Adipocyte (in vitro differentiated cells): ENCODE results near the gene FBXL4.

Experiments
- DNase-seq: peaks from one replicate; pipeline ENCODE4 v3.0.0-alpha.2; 2015; ENCODE audit warnings: low read depth
- H3K27me3 ChIP-seq: replicated peaks from 2 replicates; pipeline ENCODE4 v1.7.0; 2013; ENCODE audit warnings: mild to moderate bottlenecking, low read length, moderate library complexity; ENCODE audit not compliant: control insufficient read depth, insufficient read depth
- H3K36me3 ChIP-seq: 2 replicates; pipeline ENCODE4 v1.7.0; 2013; ENCODE audit warnings: low read length, mild to moderate bottlenecking, moderate library complexity; ENCODE audit not compliant: control insufficient read depth, insufficient read depth, severe bottlenecking
- H3K4me1 ChIP-seq: 2 replicates; pipeline ENCODE4 v1.7.0; 2013; ENCODE audit warnings: mild to moderate bottlenecking, low read length, moderate library complexity; ENCODE audit not compliant: control insufficient read depth, insufficient read depth
- H3K4me3 ChIP-seq: 2 replicates; pipeline ENCODE4 v1.7.0; 2013; ENCODE audit warnings: mild to moderate bottlenecking, low read length, moderate library complexity
- H3K9ac ChIP-seq: 2 replicates; pipeline ENCODE4 v1.7.0; 2013; ENCODE audit warnings: mild to moderate bottlenecking, low read length, moderate library complexity
- H3K9me3 ChIP-seq: 2 replicates; pipeline ENCODE4 v1.7.0; 2013; ENCODE audit warnings: mild to moderate bottlenecking, low read length, moderate library complexity; ENCODE audit not compliant: control insufficient read depth

The FBXL4 gene

GRCh38 chr6:98831057-98831958 lies 116.4 kb downstream of the FBXL4 start:
- DNase-seq: no peak
- H3K9me3 ChIP-seq: no peaks in the 10 kb centered on the region

DNA sequence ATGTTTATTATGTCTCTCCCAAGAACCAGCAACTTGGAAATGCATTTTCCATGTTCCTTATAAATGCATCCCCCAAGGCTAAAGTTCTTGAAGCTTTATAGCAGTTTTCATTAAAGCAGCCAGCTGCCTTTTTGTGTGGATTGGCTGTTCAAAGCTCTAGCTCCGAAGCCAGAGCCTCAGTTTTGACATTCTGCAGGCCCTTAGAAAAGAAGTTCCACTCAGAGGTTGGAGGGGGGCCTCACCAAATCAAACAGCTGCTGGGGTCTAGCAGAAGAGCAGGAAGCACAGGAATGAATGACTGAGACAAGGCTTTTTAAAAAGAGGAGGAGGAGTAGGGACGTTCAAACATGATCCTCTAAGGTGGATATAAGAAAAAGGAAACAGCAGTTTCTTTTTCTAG lies 117.6 kb downstream of the FBXL4 start:
- H3K27me3 ChIP-seq: peaks cover 72% of the 10 kb centered on the region
- no peak overlapping the region for H3K4me3 ChIP-seq
- H3K9ac ChIP-seq: no peak overlapping the region
- no peaks in the 10 kb centered on the region for H3K36me3 ChIP-seq
- peaks cover 25% of the 10 kb centered on the region for H3K4me1 ChIP-seq
- no peak for DNase-seq
- no peaks in the 10 kb centered on the region for H3K9me3 ChIP-seq

More at GRCh38 chr6:98831057-98831958, 116.4 kb downstream of the FBXL4 start:
- peaks cover 20% of the 10 kb centered on the region for H3K4me1 ChIP-seq
- H3K4me3 ChIP-seq: no peak overlapping the region
- peaks cover 68% of the 10 kb centered on the region for H3K27me3 ChIP-seq
- H3K9ac ChIP-seq: no peak overlapping the region
- no peaks in the 10 kb centered on the region for H3K36me3 ChIP-seq

DNA sequence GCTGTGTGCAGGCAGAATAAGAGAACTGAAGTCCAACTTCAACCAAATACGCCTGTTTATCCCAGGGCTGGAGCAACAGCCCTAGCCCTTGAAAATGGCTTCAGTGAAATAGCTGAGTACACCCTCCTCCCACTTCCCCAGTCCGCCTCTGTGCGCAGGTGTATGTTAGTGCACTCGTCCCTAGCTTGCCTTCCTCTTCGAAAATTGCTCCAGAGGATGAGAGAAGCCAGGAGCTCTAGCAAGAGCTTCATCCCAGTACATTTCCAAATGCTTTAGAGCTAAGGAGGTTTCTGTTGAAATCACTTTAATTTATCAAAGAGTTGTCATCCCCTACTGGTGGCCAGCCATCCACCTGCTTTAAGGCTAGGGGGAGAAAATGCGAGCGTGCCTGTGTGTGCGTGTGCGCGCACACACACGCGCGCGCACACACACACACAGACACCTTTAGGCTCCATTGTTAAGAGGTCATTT lies 118.8 kb downstream of the FBXL4 start:
- peaks cover 82% of the 10 kb centered on the region for H3K27me3 ChIP-seq
- H3K9me3 ChIP-seq: no peaks in the 10 kb centered on the region
- peaks cover 27% of the 10 kb centered on the region for H3K4me1 ChIP-seq
- H3K4me3 ChIP-seq: no peak overlapping the region
- H3K9ac ChIP-seq: no peak overlapping the region
- no peak for DNase-seq
- no peaks in the 10 kb centered on the region for H3K36me3 ChIP-seq

DNA sequence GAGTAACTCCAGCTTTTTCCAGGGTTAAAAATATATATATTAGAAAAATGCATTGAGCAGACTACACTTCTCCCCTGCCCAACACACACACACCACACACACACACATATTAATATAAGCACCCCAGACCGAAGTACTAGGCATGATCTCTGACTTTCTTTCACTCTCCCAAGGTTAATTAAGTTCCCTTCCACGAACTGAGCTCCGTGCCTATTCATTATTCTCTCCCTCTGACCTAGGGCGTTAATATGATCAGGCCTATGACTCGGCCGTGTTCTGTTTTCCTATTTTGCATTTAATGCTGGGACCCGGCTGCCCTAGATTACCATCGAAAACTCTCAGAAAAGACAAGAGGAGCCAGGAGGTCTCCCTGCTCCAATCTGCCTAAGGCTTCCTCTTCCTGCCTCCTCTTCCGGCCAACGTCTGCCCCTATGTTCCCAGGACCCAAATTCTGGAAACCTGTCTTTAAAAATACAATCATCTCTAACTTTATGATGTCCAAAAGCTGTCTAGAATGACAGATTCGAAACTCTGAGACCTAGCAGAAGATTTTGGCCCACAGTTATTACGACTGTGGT lies 119.4 kb downstream of the FBXL4 start:
- peaks cover 88% of the 10 kb centered on the region for H3K27me3 ChIP-seq
- no peaks in the 10 kb centered on the region for H3K9me3 ChIP-seq
- H3K4me3 ChIP-seq: no peak overlapping the region
- H3K9ac ChIP-seq: no peak overlapping the region
- H3K4me1 ChIP-seq: peaks cover 20% of the 10 kb centered on the region
- DNase-seq: no peak
- H3K36me3 ChIP-seq: no peaks in the 10 kb centered on the region

DNA sequence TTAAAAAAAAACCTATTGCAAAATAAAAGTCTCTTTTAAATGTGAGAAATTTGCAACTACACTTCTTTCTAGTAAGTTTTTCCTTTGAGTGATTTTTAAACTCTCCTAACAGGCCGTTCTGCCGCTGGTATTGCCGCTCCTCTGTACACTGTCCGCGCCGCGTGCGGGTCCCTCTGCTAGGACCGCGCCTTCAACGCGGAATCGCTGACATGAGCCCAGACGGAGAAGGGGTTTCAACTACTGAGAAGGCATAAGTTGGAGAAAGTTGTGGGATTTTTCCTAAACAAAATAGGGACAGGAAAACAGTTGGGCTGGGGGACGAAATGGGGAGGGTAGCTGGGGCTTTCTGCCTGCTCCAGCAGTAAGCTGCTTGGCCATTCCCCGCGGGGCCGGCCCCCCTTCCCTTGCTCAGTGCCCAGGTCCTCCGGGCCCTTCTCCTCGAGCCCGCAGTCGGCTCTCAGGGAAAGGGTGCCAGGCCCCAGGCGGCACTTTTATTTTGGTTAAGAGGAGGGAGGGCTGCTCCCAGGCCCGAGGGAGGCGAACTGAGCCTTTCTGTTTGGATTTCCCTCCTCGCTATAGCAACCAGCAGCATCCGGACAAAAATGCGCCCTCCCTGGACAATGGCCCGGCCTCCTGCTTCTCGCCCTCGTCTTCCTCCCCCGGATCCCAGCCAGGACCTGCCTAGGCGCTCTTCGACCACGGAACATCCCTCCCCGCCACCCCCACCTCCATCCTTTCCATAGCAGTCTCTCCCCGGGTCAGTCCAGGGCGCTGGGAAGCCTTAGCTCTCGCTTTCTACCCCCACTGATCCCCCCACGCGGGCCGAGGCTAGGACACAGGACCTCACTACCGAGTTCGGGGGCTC lies 120.2 kb downstream of the FBXL4 start:
- DNase-seq: no peak
- peaks cover 87% of the 10 kb centered on the region for H3K27me3 ChIP-seq
- no peak overlapping the region for H3K4me3 ChIP-seq
- H3K36me3 ChIP-seq: no peaks in the 10 kb centered on the region
- H3K9ac ChIP-seq: no peak overlapping the region
- H3K4me1 ChIP-seq: peaks cover 12% of the 10 kb centered on the region
- no peaks in the 10 kb centered on the region for H3K9me3 ChIP-seq

DNA sequence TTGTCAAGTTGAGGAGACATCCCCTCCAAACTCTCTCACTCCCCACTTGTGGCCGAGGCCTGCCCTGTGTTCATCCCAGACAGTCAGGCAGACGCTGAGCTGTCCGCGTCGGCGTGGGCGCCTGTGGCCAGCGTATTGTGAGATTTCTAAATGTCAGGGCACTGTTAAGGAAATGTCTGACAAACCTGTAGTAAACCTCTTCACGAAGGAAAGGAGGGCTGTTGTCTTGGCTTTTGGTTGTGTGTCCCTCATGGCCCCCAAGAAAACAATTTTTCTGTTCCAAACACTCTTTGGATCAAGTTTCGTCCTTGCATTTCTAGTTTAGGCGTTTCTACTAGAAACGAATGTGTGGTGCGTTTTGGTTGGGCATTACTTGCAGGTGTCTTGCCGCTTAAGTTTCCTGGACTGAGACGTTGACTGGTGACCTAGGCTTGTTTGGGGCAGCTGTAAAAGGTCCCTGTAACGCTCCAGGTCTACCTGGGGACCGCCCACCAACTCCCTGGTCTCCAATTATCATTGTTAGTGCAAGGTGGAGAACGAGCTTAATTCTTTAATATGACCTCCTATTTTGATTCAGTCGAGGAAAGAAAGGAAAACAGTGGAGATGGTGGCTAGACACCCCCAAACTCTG lies 122.0 kb downstream of the FBXL4 start:
- H3K9ac ChIP-seq: no peak overlapping the region
- H3K27me3 ChIP-seq: peaks cover 86% of the 10 kb centered on the region
- DNase-seq: no peak
- no peak overlapping the region for H3K4me3 ChIP-seq
- peaks cover 7% of the 10 kb centered on the region for H3K4me1 ChIP-seq
- no peaks in the 10 kb centered on the region for H3K36me3 ChIP-seq
- H3K9me3 ChIP-seq: peaks cover 3% of the 10 kb centered on the region

DNA sequence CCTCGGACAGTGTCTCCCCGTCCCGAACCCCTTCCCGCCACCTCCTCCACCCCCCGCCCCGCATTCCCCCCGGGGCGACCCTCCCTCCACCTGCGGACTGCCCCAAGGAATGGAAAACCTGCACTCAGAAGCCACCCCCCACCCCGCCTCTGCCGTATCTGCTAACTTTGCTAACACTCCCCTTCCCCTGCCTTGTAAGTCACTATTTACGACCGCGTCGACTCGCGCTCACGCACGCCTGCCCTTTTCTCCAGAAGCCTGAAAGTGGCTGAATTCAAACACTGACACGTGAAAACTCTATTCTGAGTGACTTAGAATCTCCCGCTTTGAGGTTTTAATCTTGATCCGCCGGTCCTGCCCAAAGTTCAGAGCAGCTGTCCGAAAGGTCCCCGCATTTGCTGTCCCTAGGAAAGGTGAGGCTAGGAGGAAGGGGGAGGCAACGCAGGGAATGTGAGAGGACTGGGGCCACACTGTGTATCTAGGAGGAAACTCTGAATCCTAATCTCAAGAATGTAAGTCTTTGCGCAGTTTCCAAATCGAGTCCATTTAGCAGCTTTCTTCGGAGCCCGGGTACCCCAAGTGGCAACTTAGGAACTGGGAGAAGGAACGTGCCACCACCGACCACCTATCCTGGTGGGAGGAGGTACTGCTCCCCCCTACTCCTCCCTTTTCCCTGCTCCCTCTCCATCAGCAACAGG lies 122.7 kb downstream of the FBXL4 start:
- Histone ChIP-seq H3K4me1 (peaks cover 7% of the 10 kb centered on the region), H3K9ac (no peak overlapping the region), H3K27me3 (peaks cover 86% of the 10 kb centered on the region), H3K4me3 (no peak overlapping the region), H3K9me3 (peaks cover 3% of the 10 kb centered on the region), H3K36me3 (no peaks in the 10 kb centered on the region)
- DNase-seq: no peak

DNA sequence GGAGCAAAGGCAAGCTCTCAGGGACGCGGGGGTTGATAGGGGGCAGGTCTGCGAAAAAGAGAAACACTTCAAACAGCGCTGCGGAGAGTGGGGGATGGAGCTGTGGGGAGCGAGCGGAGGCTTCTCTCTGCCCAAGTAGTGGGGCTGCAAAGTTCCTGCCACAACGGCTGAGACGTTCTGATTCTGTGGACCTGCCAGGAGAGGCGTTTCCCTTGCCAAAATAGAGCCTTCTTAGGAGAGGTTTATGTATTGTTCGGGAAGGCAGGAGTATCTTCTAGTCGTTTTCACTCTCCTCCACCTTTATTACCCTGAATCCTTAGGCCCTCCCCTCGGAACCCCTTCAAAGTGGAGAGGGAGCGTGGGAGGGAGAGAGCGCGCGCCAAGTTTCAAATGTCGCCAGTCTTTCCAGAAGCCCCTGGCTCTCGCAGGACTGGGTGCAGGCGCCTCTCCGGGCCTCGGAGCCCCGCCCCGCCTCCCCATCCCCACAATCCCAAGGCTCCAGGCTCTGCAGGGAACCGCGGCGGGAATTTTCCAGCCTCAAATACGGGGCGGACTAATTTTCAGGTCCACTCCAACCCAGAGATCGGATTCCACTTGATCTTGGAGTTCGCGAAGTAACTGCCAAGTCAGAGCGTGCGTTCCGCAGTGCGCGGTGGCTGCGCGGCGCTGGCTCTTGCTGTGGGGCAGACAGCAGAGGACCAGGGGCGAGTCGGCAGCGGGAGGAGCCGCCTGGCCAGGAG lies 123.4 kb downstream of the FBXL4 start:
- Histone ChIP-seq H3K36me3 (no peaks in the 10 kb centered on the region), H3K4me1 (peaks cover 7% of the 10 kb centered on the region), H3K27me3 (peaks cover 83% of the 10 kb centered on the region), H3K4me3 (peak overlapping the region; percentile 7), H3K9ac (no peak overlapping the region), H3K9me3 (peaks cover 3% of the 10 kb centered on the region)
- no peak for DNase-seq

GRCh38 chr6:98823428-98824161 lies 124.2 kb downstream of the FBXL4 start:
- peaks cover 79% of the 10 kb centered on the region for H3K27me3 ChIP-seq

More at GRCh38 chr6:98823428-98824161, 124.2 kb downstream of the FBXL4 start:
- Histone ChIP-seq H3K9ac (no peak overlapping the region), H3K9me3 (peaks cover 3% of the 10 kb centered on the region), H3K4me3 (peak overlapping the region; percentile 7), H3K4me1 (peaks cover 7% of the 10 kb centered on the region), H3K36me3 (no peaks in the 10 kb centered on the region)
- no peak for DNase-seq
